Heart right ventricle (tissue), 16 donors: Measurements from ENCODE around the gene CEP68. TPM values are rescaled to one million over a fixed set of nuclear protein-coding genes. Genes with fewer than 3 reads are reported as not detected.
"Not testable (repeated sequence)": the region's sequence is repeated elsewhere in the genome, so short reads cannot be mapped to it uniquely, and the experiment has no call there.

Experiments
- ATAC-seq, 8 donors: fragments of 200-7000 bp; cut with Tn5 transposase; one replicate each; pipeline ENCODE4 v1.9.1; 2020; ENCODE audit warnings: mild to moderate bottlenecking in 8 of 8, moderate library complexity in 8 of 8, moderate number of reproducible peaks in 1 of 8
- DNase-seq, 2 donors: peaks; one replicate each; pipeline ENCODE4 v3.0.0-alpha.2; 2020
- H3K27ac ChIP-seq, 10 donors: fragments of 200-600 bp; sonication (generic) in 2 of 10; one replicate each; pipeline versions ENCODE4 v1.5.0 to v1.8.0; 2020 to 2022; ENCODE audit warnings: mild to moderate bottlenecking in 3 of 10
- H3K27me3 ChIP-seq, 7 donors: fragments of 200-600 bp; one replicate each; pipeline ENCODE4 v1.8.0; 2021 to 2022; ENCODE audit warnings: mild to moderate bottlenecking in 2 of 7
- H3K36me3 ChIP-seq, 9 donors: fragments of 200-600 bp; sonication (generic) in 1 of 9; one replicate each; pipeline versions ENCODE4 v1.5.0 to v1.8.0; 2020 to 2022; ENCODE audit warnings: mild to moderate bottlenecking in 2 of 9
- H3K4me1 ChIP-seq, 9 donors: fragments of 200-600 bp; sonication (generic) in 1 of 9; one replicate each; pipeline versions ENCODE4 v1.5.0 to v1.8.0; 2020 to 2022; ENCODE audit warnings: mild to moderate bottlenecking in 4 of 9
- H3K4me3 ChIP-seq, 10 donors: fragments of 200-600 bp; sonication (generic) in 2 of 10; one replicate each; pipeline versions ENCODE4 v1.5.0 to v1.8.0; 2020 to 2022; ENCODE audit warnings: mild to moderate bottlenecking in 7 of 10, moderate library complexity in 2 of 10
- H3K9me3 ChIP-seq, 11 donors: fragments of 200-600 bp in 10 of 11; sonication (generic) in 2 of 11; one replicate each; pipeline versions ENCODE4 v1.5.0 to v1.8.0; 2013 to 2022; ENCODE audit warnings: mild to moderate bottlenecking in 2 of 11, control low read depth in 1 of 11, moderate library complexity in 1 of 11
- CTCF ChIP-seq, 9 donors: fragments of 200-600 bp; sonication (generic) in 2 of 9; IDR thresholded peaks; one replicate each; pipeline versions ENCODE4 v1.5.0 to v1.8.0; 2021 to 2022; ENCODE audit warnings: antibody characterized with exemption in 9 of 9, mild to moderate bottlenecking in 5 of 9, moderate library complexity in 1 of 9
- WGBS, 2 donors: extraction: QIAGEN DNeasy Blood & Tissue Kit; methylation state at CpG; one replicate each; pipeline ENCODE4 v1.1.7; 2013; ENCODE audit warnings: inconsistent platforms in 1 of 2; 5-methylcytosine and 5-hydroxymethylcytosine counted together
- intact Hi-C, 10 donors: fragments of 100-400 bp; cut with DNase I; formaldehyde crosslinking; loops; one replicate each; pipeline versions ENCODE4 v1.11.1 to v1.14.2; 2022
- polyA plus RNA-seq, 2 donors: library from polyadenylated mRNA; stranded (reverse); fragments of 200-250 nt; gene quantifications; one replicate each; pipeline ENCODE4 v1.2.3, GENCODE V29; 2013
- total RNA-seq, 10 donors: library from RNA; stranded (reverse); fragmentation: NEBNext Ultra II Directional in 3 of 10; extraction: Animal tissue kit (Norgen Biotek cat#: 25700) in 3 of 10; gene quantifications; one replicate each; pipeline versions ENCODE4 v1.2.1 to v1.2.4, GENCODE V29; 2021 to 2023
- donor health status: Arrhythmogenic right ventricular cardiomyopathy.
- donor health status: ischemic (EF 13 %, LVEDD 7.1; RV severe dilation, severe dysfunction).
- donor health status: healthy with polysubstance abuse.
- donor health status: DM: no; HTN: yes; CAD: no.
- donor health status: DM: no; HTN: no; CAD: no.
- donor health status: ischemic (EF 25% LVEDD 6.9; RV normal size, moderate dysfunction).
- donor health status: ischemic (EF 25% LVEDD 5.7; RV mildly dilated, moderate dysfunction).
- donor health status: healthy.
- donor health status: DM: yes; HTN: yes; CAD: no.
- donor health status: Ischemic cardiomyopathy.
- donor health status: ischemic (EF 35%, LVEDD 5.7; RV mildly dilated, moderate dysfunction).
- donor health status: nonischemic (EF 11% LVEDD 7.7; RV severe dilation, severe dysfunction).
- donor health status: DM: yes; HTN: yes; CAD: no.
- donor health status: PGD.
- donor health status: ischemic (EF 29% LVEDD 5.4; RV normal size, mild dysfunction).
- donor health status: nonischemic (EF 23%, LVEDD 6.1; RV moderate dilation, normal function).

The CEP68 gene
- total and polyA plus RNA-seq, 12 donors: 4.3 to 28.4 (median 19.9) TPM

GRCh38 chr2:65017335-65017734 lies 38.9 kb upstream of the CEP68 start:
- H3K4me1 ChIP-seq: peaks cover 0 to 30% (median 11%) of the 10 kb centered on the region in 9 donors
- peak; percentile 5 to 67 (median 46) for TF ChIP-seq CTCF (IDR thresholded peaks at IDR 0.05)
- DNase-seq (peak in 1 of 2 donors; percentile 20), ATAC-seq (peak in 6 of 8 donors; percentile 43 to 85 (median 72))
- no peaks in the 10 kb centered on the region for H3K9me3 ChIP-seq
- H3K36me3 ChIP-seq: peaks cover 0 to 96% (median 16%) of the 10 kb centered on the region in 9 donors
- H3K27me3 ChIP-seq: no peaks in the 10 kb centered on the region
- peak overlapping the region in 1 of 10 donors; percentile 1 for H3K4me3 ChIP-seq
- intact Hi-C loops: loop anchor here in 1 of 10 donors (5.0 kb wide), 1 partner anchor 75 kb away; no protein-coding TSS in a partner anchor
- WGBS, 2 donors: 48 to 58% methylated on average over 4 of the region's 4 CpGs
- H3K27ac ChIP-seq: peak overlapping the region in 5 of 10 donors; percentile 23 to 80 (median 58)

GRCh38 chr2:65018141-65018582 lies 38.1 kb upstream of the CEP68 start:
- no peak for TF ChIP-seq CTCF (IDR thresholded peaks at IDR 0.05)
- ATAC-seq: peak in 7 of 8 donors; percentile 26 to 75 (median 58)
- no peaks in the 10 kb centered on the region for H3K27me3 ChIP-seq
- 91 to 95% methylated on average over 15 of the region's 15 CpGs for WGBS, 2 donors
- peaks cover 0 to 95% (median 16%) of the 10 kb centered on the region in 9 donors for H3K36me3 ChIP-seq
- H3K4me1 ChIP-seq: peaks cover 0 to 30% (median 11%) of the 10 kb centered on the region in 9 donors
- H3K27ac ChIP-seq: peak overlapping the region in 4 of 10 donors; percentile 28 to 80 (median 54)
- intact Hi-C loops: loop anchor here in 1 of 10 donors (5.0 kb wide), 1 partner anchor 76 kb away; no protein-coding TSS in a partner anchor
- DNase-seq: peak; percentile 24 to 28
- no peaks in the 10 kb centered on the region for H3K9me3 ChIP-seq
- H3K4me3 ChIP-seq: peak overlapping the region in 1 of 10 donors; percentile 1

- no peak for ATAC-seq
- WGBS, 2 donors: 78 to 79% methylated on average over 1 of the region's 1 CpG
- H3K36me3 ChIP-seq: peaks cover 0 to 94% (median 15%) of the 10 kb centered on the region in 9 donors
These were observed 37.2 kb upstream of the CEP68 start for GRCh38 chr2:65019010-65019409.

GRCh38 chr2:65019675-65020195 lies 36.5 kb upstream of the CEP68 start:
- ATAC-seq (no peak), DNase-seq (no peak)
- intact Hi-C loops: loop anchor here in 1 of 10 donors (5.0 kb wide), 1 partner anchor 77 kb away; no protein-coding TSS in a partner anchor
- peaks cover 0 to 30% (median 11%) of the 10 kb centered on the region in 9 donors for H3K4me1 ChIP-seq
- no peak overlapping the region for H3K4me3 ChIP-seq
- TF ChIP-seq CTCF (IDR thresholded peaks at IDR 0.05): no peak
- no peaks in the 10 kb centered on the region for H3K27me3 ChIP-seq
- WGBS, 2 donors: 90 to 91% methylated on average over 8 of the region's 8 CpGs
- no peaks in the 10 kb centered on the region for H3K9me3 ChIP-seq
- peaks cover 0 to 88% (median 10%) of the 10 kb centered on the region in 9 donors for H3K36me3 ChIP-seq
- no peak overlapping the region for H3K27ac ChIP-seq

More at GRCh38 chr2:65019010-65019409, 37.2 kb upstream of the CEP68 start:
- Histone ChIP-seq H3K27ac (peak overlapping the region in 2 of 10 donors; percentile 62 to 80), H3K4me1 (peaks cover 0 to 30% (median 11%) of the 10 kb centered on the region in 9 donors), H3K9me3 (no peaks in the 10 kb centered on the region), H3K4me3 (no peak overlapping the region), H3K27me3 (no peaks in the 10 kb centered on the region)
- intact Hi-C loops: loop anchor here in 1 of 10 donors (5.0 kb wide), 1 partner anchor 77 kb away; no protein-coding TSS in a partner anchor
- DNase-seq: no peak
- no peak for TF ChIP-seq CTCF (IDR thresholded peaks at IDR 0.05)

GRCh38 chr2:65020251-65020650 lies 36.0 kb upstream of the CEP68 start:
- H3K4me3 ChIP-seq, DNase-seq, H3K27me3 ChIP-seq, intact Hi-C loops, H3K9me3 ChIP-seq, ATAC-seq, H3K27ac ChIP-seq: not testable (repeated sequence)
- H3K4me1 ChIP-seq: peaks cover 0 to 30% (median 11%) of the 10 kb centered on the region in 9 donors
- WGBS, 2 donors: 97 to 100% methylated on average over 1 of the region's 1 CpG
- H3K36me3 ChIP-seq: peaks cover 0 to 83% (median 10%) of the 10 kb centered on the region in 9 donors
